Pulmonary artery endothelial cell (primary cell): ENCODE results near the gene WWTR1. TPM values are rescaled to one million over a fixed set of nuclear protein-coding genes. Genes with fewer than 3 reads are reported as not detected.

Source experiments
- DNase-seq: peaks from one replicate; pipeline ENCODE4 v3.0.0-alpha.2; 2011; ENCODE audit warnings: low read depth, low spot score
- total RNA-seq: library from RNA; depleted of rRNA; stranded (reverse); fragments of >200 nt; gene quantifications from 2 replicates; pipeline ENCODE4 v1.2.3, GENCODE V29; 2014

The WWTR1 gene
- total RNA-seq, 1 donor from 2014 or later, result 117 TPM

DNA sequence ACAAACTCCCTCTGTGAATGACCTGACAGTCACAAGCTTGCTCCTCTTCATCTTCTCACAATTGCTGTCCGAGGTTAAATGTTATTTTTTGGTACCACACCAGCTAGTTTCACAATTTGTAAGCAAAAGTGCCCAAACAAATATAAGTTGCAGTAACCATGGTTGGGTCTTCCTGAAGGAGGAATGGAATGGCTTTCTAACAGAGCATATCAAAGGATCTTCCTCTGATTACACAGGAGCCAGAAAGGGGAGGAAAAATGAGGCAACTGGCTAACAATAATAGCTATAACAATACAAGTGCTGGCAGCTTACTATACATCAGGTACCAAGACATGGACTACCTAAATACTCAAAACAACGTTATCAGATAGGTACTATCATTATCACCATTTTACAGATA lies 90.4 kb downstream of the WWTR1 start:
- no peak for DNase-seq

GRCh38 chr3:149566292-149566975 lies 91.4 kb downstream of the WWTR1 start:
- DNase-seq, result no peak

DNA sequence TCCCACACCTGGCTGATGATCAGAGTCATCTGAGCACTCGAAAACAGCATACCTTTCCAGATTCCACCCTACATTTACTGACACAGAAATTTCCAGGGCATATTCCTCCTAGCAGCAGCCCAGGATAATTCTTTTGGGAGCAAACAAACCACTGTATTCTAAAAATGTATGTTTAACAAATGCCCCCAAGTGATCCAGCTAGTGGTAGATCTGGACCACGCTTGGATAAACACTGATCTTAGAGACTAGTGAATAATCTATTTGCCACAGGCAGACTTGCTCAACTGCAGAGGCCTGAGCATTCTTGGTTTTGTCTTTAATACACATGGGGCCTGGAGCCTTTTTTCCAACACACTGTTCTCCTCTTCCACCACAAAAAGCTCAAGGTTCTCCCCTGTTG lies 93.7 kb downstream of the WWTR1 start:
- DNase-seq, result no peak

- DNase-seq, result no peak
Observed at GRCh38 chr3:149563114-149563513, 94.7 kb downstream of the WWTR1 start.

- DNase-seq, result no peak
Observed at GRCh38 chr3:149560617-149561016, 97.2 kb downstream of the WWTR1 start.

DNA sequence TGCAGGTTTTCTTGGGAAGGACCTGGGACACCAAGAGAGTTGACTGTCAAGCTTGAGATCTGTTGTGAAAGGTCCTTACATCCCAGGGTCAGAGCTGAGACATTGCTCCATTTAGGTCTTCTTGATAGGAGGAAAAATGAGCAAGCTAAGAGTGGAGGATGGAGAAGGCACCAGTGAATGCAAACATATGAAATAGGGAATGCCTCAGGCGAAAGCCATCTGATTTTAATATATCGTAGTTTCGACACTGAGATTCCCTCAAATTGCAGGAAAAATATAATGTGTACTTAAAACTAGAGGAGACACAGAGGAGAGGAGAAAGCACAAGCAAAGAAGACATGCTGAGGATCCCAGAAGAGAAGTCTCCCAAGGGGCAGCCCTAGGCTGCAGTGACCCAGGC lies 97.8 kb downstream of the WWTR1 start:
- no peak for DNase-seq

- DNase-seq, result no peak
Observed at GRCh38 chr3:149559525-149559924, 98.3 kb downstream of the WWTR1 start.

DNA sequence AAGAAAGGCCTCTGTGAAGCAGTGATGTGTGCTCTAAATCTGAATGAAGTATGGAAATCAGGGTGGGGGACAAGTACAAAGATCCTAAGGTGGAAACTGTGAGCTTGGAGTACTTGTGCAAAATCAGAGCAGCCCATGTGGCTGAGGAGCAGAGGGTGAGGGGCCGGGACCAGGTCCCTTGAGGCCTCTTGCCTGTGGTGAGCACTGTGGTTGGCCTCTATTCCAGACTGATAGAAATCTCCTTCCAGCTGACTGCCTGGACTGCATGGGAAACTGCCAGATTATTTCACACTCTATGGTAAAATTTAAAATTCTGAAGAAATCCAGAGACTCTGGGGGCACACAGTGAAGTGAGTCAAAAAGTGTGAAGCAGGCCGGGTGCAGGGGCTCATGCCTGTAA lies 101.9 kb downstream of the WWTR1 start:
- DNase-seq, result no peak

- DNase-seq, result peak; percentile 90
Observed at GRCh38 chr3:149554826-149555225, 103.0 kb downstream of the WWTR1 start.

DNA sequence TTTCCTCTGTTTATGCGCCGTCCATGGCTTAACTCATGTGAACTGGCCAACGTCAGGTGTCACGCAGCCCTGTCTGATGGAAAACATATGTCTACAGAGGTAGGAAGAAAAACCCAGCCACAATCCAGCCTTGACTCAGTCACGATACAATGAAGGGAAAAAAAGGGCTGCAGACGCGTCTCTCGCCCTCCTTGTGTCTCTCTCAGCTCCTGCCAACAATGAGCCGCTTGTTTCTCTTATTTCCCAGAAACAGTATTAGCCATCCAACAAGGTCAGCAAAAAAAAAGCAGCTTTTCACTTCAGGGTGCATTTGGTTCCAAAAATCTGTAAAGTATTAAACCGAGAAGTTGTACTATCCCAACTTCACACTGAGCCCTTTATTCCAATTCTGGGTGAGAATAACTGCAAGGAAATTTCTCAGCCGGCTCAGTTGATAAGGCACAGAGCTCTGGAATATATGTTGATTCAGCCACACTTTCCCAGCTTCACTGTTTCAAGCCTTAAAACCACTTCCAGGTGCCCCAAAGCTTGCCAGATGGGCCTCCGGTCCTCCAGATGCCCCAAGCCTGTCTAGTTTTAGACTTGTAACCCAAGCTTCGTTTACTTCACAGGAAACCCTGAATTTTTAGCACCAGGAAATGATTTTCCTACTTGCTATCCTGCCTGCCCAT lies 103.9 kb downstream of the WWTR1 start:
- DNase-seq, result no peak

DNA sequence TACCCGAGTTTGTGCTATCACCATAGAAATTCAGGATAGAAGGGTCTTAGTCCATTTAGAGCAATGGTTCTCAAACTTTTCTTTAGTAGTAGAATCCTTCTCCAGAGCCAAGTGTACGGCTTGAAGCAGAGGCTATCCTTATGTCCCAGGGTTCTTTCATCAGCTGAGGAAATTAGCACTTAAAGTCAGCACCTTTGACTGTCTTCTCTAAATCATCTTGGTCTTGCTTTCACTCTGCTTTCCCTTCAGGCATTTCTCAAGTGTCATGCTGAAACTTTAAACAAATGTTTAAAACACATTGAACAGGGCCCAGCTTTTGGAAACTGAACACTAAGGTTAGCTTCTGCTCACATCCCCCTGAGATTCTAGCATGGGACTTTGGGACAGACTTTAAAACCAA lies 105.1 kb downstream of the WWTR1 start:
- no peak for DNase-seq

- DNase-seq, result no peak
Observed at GRCh38 chr3:149551500-149551899, 106.3 kb downstream of the WWTR1 start.

- no peak for DNase-seq
Observed at GRCh38 chr3:149548669-149549065, 109.2 kb downstream of the WWTR1 start.

- DNase-seq, result no peak
Observed at GRCh38 chr3:149547954-149548668, 109.7 kb downstream of the WWTR1 start.

DNA sequence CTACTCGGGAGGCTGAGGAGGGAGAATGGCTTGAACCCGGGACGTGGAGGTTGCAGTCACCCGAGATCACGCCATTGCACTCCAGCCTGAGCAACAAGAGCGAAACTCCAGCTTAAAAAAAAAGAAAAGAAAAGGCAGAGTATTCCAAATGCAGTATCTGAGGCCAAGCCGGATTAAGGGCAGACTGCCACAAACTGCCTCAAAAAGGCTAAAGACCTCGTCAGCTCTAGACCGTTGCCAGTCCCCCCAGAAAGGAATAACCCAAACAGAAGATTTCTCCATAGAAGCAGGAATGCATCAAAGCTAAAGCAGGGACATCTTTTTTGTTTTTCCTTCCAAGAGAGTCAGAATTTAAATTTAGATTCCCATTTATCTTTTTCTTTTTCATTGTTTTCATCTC lies 110.4 kb downstream of the WWTR1 start:
- DNase-seq, result no peak

DNA sequence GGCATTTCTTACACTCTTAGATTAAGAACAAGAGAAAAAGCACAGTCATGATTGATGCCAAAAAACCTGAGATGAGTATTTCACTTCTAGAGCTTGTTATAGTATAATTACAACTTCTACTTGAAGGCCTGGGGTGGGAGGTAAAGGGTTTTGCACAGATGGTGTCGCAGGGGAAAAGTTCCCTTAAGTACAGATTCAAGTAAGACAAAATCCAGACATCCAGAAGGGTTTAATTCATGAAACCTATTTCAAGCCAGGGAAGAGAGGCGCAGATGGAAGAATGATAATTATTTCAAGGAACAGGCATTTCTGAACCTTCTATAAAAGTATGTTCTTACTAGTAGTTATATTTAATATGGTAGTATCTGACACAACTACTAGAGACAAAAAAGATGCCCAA lies 112.8 kb downstream of the WWTR1 start:
- DNase-seq, result no peak

DNA sequence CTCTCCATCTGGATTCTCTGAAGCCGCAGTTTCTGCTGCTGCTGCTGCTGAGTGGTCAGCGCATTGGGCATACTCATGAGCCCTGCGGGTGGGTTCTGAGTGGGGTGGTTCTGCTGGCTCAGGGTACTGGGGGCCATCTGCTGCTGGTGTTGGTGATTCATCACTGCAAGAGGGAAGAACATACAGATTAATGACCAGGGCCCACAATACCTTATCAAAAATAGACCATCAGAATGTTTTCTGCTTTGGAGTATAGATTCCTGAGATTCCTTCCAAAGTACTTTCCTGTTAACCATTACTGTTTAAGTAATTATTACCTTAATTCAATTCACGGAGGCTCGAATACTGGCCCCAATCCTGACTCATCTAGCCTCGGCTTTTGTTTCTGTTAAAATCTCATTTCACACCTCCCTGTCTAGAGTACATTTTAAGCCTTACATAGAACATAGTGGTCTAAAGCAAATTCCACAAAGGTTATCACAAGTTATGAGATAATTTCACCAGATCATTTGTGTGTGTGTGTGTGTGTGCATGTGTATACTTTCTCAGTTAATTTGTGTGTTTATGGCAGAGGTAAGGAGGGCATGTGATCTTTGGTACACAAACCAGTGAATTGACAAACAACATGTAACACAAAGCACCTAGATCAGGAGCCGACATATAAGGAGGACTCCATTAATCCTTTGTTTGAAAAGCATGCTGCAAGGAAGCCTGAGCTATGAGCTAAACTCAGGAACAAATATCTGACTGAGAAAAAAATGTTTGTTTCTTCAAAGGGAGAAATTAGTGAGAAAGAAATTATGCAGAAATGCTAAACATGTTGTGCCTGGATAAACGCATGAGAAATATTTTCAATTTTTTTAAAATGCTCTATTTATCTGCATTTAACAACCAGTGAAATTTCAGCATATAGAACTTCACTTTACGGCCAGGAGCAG lies 115.2 kb downstream of the WWTR1 start:
- no peak for DNase-seq

DNA sequence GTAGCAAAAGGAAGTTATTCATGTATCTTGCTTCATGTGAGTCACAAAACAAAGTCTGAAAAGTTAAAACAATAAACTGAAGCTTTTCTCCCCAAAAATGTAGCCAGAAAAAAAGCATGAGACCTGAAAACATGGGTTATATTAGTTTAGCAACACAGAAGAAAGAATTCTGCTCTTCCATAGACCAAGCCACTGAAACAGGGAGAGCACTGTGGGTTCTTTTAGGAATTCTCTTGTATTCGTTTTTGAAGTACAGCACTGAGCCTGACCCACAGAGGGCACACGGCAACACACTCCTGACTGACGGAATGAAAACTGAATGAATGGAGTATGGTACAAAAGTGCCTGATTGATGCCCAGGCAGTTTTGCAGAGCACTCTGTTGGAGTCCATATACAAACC lies 116.7 kb downstream of the WWTR1 start:
- DNase-seq, result no peak

GRCh38 chr3:149538371-149538770 lies 119.5 kb downstream of the WWTR1 start:
- no peak for DNase-seq

- DNase-seq, result no peak
Observed at GRCh38 chr3:149536429-149536828, 121.4 kb downstream of the WWTR1 start.

DNA sequence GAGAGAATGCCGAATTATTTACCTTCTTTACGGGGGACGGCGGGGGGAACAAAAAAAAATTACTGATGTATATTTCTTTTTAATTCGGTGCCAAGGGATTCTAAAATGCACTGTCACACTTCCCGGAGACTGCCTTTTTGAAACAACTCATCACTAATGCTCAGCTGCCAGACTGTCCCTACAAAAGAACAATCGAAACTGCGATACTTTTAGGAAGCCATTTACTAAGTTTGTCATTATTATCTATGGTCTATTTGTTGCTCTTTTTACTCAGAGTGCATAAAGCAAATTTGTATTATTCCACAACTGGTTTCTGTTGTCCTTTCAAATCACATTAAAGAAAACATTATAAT lies 122.5 kb downstream of the WWTR1 start:
- DNase-seq, result no peak
